A673 (cell line): ENCODE measurements around the gene KIAA1191. TPM values are rescaled to one million over a fixed set of nuclear protein-coding genes. Genes with fewer than 3 reads are reported as not detected.

Experiments
- BruUV-seq: library from RNA; stranded (reverse); fragments of 400-500 nt; replicated peaks from 2 replicates; lab custom pipeline; 2021; lab: Mats Ljungman, UMichigan
- CTCF ChIA-PET: fragments of 300-600 bp; sonication (Branson Sonifier 250); formaldehyde crosslinking; loops from one replicate; lab custom pipeline; 2022; ENCODE audit warnings: antibody characterized with exemption; lab: Charles Lee
- POLR2A ChIA-PET: fragments of 300-600 bp; sonication (Branson Sonifier 250); formaldehyde crosslinking; loops from one replicate; lab custom pipeline; 2022; ENCODE audit warnings: antibody characterized with exemption; ENCODE audit not compliant: low non-redundant PET; lab: Charles Lee
- DNase-seq: peaks from one replicate; pipeline ENCODE4 v3.0.0-alpha.2; 2015; ENCODE audit warnings: low spot score
- H3K27ac ChIP-seq: fragments of 200-600 bp; sonication (generic); 2 replicates; pipeline ENCODE4 v1.5.1; 2016; ENCODE audit warnings: mixed run types, low read depth, mild to moderate bottlenecking, mixed read lengths, antibody characterized with exemption, low read length; ENCODE audit not compliant: poor library complexity, severe bottlenecking
- H3K27me3 ChIP-seq: fragments of 200-600 bp; sonication (generic); replicated peaks from 2 replicates; pipeline ENCODE4 v1.6.1; 2017; ENCODE audit warnings: mixed run types, low read depth, mild to moderate bottlenecking, mixed read lengths, antibody characterized with exemption, low read length; ENCODE audit not compliant: insufficient read depth, poor library complexity
- H3K36me3 ChIP-seq: fragments of 200-600 bp; sonication (generic); 2 replicates; pipeline ENCODE4 v1.6.1; 2016; ENCODE audit warnings: mixed run types, mild to moderate bottlenecking, mixed read lengths, antibody characterized with exemption, low read length; ENCODE audit not compliant: insufficient read depth, poor library complexity, severe bottlenecking
- H3K4me1 ChIP-seq: fragments of 200-600 bp; sonication (generic); 2 replicates; pipeline ENCODE4 v1.6.1; 2017; ENCODE audit warnings: mixed run types, mild to moderate bottlenecking, mixed read lengths, antibody characterized with exemption, low read length; ENCODE audit not compliant: insufficient read depth, poor library complexity, severe bottlenecking
- H3K4me3 ChIP-seq: fragments of 200-600 bp; sonication (generic); 2 replicates; pipeline ENCODE4 v1.5.1; 2016; ENCODE audit warnings: low read depth, mixed run types, mild to moderate bottlenecking, mixed read lengths, low read length; ENCODE audit not compliant: poor library complexity, severe bottlenecking
- H3K9me3 ChIP-seq: fragments of 200-600 bp; sonication (generic); 2 replicates; pipeline ENCODE4 v1.6.1; 2016; ENCODE audit warnings: mixed run types, low read depth, mild to moderate bottlenecking, mixed read lengths, antibody characterized with exemption, low read length; ENCODE audit not compliant: poor library complexity, severe bottlenecking
- CTCF ChIP-seq: fragments of 300-800, 200-600 bp; sonication (generic); conservative IDR thresholded peaks from 2 replicates; pipeline ENCODE4 v1.5.1; 2017; ENCODE audit warnings: low read depth, mild to moderate bottlenecking, antibody characterized with exemption, low read length, moderate library complexity, mixed read lengths
- EZH2 ChIP-seq: fragments of 200-600 bp; sonication (generic); IDR thresholded peaks from 2 replicates; pipeline ENCODE4 v1.6.1; 2017; ENCODE audit warnings: borderline replicate concordance, low read depth, mild to moderate bottlenecking, mixed read lengths, antibody characterized with exemption, low read length; ENCODE audit not compliant: poor library complexity, severe bottlenecking
- intact Hi-C: fragments of 100-400 bp; cut with micrococcal nuclease; formaldehyde crosslinking; loops from one replicate; pipeline ENCODE4 v1.10.0; 2022; ENCODE audit not compliant: unreplicated experiment
- total RNA-seq: library from RNA; stranded (reverse); gene quantifications from 2 replicates; pipeline ENCODE4 v1.2.3, GENCODE V29; 2021

The KIAA1191 gene
- total RNA-seq, 1 experiment from 2014 or later = 99.3 TPM

DNA sequence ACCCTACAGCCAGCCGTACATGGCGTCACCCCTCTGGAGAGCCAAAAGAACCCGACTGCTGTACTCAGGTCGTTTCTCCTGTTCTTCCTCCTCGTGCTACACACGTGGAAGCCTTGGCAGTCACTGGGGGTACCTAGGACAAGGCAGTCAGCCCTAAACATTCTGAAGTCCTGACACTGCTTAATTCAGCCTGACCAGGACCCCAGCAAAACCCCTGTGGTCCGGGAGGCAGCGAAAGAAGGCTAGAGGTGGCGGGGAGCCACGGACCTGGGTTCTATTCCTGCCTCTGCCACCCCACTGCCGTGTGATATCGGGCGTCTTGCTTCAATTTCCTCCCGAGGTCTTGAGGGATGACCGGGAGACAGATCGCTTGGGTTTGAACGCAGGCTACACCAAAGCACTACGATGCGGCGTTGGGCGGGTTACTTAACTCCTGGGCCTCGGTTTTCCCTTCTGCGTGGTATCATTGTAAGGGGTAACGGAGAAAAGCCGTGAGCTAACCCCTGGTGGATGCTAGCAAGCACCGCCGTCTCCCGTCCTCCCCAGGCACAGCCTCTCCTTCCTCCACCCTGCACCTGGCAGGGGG, 3.3 kb upstream of the KIAA1191 start:
- Histone ChIP-seq H3K9me3 (no peaks in the 10 kb centered on the region), H3K4me3 (peak overlapping the region; percentile 89), H3K27me3 (no peaks in the 10 kb centered on the region), H3K27ac (no peak overlapping the region), H3K36me3 (peaks cover 4% of the 10 kb centered on the region), H3K4me1 (peaks cover 4% of the 10 kb centered on the region)
- TF ChIP-seq EZH2 = no peak
- no peak for TF ChIP-seq CTCF
- ChIA-PET CTCF (no interaction called here), POLR2A (no interaction called here)
- no TSS peak for BruUV-seq
- DNase-seq = no peak
- intact Hi-C loops = loop anchor here (5.0 kb wide), 1 partner anchor 172 kb away; the partner anchor contains the start of gene RNF44

DNA sequence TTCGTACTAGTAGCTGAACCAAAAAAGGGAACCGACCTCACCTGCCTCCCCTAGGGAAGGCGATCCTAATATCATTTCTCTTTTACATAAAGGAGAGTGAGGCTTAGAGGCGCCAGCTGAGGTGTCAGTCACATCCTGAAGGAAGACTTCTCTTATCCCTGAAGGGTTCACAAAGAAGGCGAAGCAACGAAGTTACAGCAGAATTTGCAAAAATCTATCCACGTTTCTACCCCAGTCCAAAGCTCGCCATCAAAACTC, 598 bp upstream of the KIAA1191 start:
- H3K36me3 ChIP-seq = peaks cover 13% of the 10 kb centered on the region
- CTCF ChIA-PET = interaction anchor here (0.7 kb wide), 1 partner anchor 632 kb away, joined by 3 read pairs; no protein-coding TSS in a partner anchor
- H3K4me1 ChIP-seq = peaks cover 4% of the 10 kb centered on the region
- DNase-seq = no peak
- no peak overlapping the region for H3K27ac ChIP-seq
- no peak for TF ChIP-seq CTCF
- no peak for TF ChIP-seq EZH2
- H3K27me3 ChIP-seq = no peaks in the 10 kb centered on the region
- peak overlapping the region; percentile 95 for H3K4me3 ChIP-seq
- intact Hi-C loops = loop anchor here (5.0 kb wide), 1 partner anchor 175 kb away; the partner anchor contains the start of gene RNF44
- POLR2A ChIA-PET = interaction anchor here (0.6 kb wide), 1 partner anchor 156 kb away, joined by 3 read pairs; no protein-coding TSS in a partner anchor
- H3K9me3 ChIP-seq = no peaks in the 10 kb centered on the region
- no TSS peak for BruUV-seq

DNA sequence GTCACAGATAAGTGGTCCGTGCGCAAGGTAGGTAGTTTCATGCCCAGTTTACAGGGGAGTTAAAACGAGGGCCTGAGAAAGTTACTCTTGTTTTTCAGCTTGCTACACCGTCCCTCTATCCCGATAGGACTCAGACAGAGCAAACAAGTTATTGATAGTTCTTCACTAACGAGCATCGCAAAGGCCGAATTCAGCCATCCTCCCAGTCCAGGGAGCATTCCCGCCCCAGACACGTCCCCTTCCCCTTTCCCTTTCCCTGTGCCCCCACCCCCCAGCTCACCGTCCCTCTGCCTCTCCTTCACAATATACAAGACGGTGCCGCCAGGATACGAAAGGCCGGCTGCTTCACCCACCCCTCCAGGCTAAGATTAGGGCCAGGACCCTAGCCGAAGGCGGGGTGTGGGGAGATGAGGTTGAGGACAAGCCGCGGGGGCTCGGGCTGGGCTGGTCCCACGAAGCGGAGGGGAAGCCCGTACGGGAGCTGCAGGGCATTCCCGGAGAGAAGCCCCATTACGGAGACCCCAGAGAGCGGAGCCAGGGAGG, 599 bp downstream of the KIAA1191 start:
- peak; percentile 7 for DNase-seq
- Histone ChIP-seq H3K27me3 (no peaks in the 10 kb centered on the region), H3K4me3 (peak overlapping the region; percentile 95), H3K27ac (peak overlapping the region; percentile 88), H3K4me1 (peaks cover 4% of the 10 kb centered on the region), H3K9me3 (no peaks in the 10 kb centered on the region), H3K36me3 (peaks cover 14% of the 10 kb centered on the region)
- TSS peak; percentile 47 for BruUV-seq
- ChIA-PET CTCF (no interaction called here), POLR2A (no interaction called here)
- TF ChIP-seq CTCF (no peak), EZH2 (no peak)
- intact Hi-C loops = loop anchor here (5.0 kb wide), 1 partner anchor 176 kb away; the partner anchor contains the start of gene RNF44
